GM18909 (cell line): ENCODE measurements around the gene PSMA7.

ENCODE experiments used
- ATAC-seq: cut with Tn5 transposase; IDR thresholded peaks from one replicate; pipeline ENCODE4 v1.9.1; 2021; ENCODE audit warnings: mild to moderate bottlenecking; ENCODE audit not compliant: unreplicated experiment, poor library complexity

PSMA7 gene

GRCh38 chr20:62174021-62174804 is 31.0 kb upstream of the PSMA7 start:
- ATAC-seq = no peak

DNA sequence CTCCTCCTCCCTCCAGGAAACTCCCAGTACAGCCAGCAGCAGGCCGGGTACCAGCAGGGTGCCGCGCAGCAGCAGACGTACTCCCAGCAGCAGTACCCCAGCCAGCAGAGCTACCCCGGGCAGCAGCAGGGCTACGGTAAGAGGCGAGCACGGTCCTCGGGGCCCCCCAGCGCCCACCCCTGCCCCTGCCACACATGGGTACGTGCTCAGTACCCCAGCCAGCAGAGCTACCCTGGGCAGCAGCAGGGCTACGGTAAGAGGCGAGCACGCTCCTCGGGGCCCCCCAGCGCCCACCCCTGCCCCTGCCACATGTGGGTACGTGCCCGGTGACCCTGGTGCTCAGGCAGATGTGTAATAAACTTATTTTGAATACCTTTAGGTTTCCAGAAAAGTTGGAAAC is 29.5 kb upstream of the PSMA7 start:
- no peak for ATAC-seq

- no peak for ATAC-seq
These were observed 28.1 kb upstream of the PSMA7 start for GRCh38 chr20:62171245-62171644.

DNA sequence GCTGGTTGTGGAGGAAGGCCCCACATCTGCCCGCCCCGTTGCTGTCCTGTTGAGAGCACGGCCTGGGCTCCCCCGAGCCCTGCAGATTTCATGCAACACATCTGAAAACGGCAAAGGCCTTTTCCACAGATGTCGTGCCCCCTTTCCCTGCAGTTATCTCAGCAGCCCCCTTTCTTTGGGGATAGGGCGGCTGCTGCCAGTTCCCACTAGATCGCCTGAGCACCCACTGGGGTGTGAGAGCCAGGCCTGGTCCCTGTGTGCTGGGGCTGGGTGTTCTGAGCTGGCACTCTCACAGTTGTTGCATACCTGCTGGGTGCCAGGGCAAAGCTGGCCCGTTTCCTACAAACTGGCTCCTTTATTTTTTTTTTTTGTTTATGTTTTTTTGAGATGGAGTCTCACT is 27.3 kb upstream of the PSMA7 start:
- ATAC-seq = no peak

GRCh38 chr20:62168890-62169435 is 25.8 kb upstream of the PSMA7 start:
- no peak for ATAC-seq

- no peak for ATAC-seq
These were observed 24.9 kb upstream of the PSMA7 start for GRCh38 chr20:62168061-62168460.

DNA sequence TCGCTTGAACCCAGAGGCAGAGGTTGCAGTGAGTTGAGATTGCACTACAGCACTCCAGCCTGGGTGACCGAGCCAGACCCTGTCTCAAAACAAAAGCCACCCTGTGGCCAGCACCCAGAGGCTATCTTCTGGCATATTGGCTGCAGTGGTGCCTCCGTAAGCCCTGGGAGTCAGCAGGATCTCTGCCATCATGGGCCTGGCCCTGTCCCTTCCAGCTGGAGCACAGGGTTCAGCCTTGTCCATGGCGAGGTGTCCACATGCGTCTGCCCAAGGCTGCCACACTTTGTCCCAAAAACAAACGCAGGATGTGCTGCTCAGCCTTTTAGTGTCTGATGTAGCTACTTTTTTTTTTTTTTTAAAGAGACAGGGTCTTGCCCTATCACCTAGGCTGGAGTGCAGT is 24.3 kb upstream of the PSMA7 start:
- no peak for ATAC-seq

- ATAC-seq = no peak
These were observed 22.7 kb upstream of the PSMA7 start for GRCh38 chr20:62165762-62166399.

DNA sequence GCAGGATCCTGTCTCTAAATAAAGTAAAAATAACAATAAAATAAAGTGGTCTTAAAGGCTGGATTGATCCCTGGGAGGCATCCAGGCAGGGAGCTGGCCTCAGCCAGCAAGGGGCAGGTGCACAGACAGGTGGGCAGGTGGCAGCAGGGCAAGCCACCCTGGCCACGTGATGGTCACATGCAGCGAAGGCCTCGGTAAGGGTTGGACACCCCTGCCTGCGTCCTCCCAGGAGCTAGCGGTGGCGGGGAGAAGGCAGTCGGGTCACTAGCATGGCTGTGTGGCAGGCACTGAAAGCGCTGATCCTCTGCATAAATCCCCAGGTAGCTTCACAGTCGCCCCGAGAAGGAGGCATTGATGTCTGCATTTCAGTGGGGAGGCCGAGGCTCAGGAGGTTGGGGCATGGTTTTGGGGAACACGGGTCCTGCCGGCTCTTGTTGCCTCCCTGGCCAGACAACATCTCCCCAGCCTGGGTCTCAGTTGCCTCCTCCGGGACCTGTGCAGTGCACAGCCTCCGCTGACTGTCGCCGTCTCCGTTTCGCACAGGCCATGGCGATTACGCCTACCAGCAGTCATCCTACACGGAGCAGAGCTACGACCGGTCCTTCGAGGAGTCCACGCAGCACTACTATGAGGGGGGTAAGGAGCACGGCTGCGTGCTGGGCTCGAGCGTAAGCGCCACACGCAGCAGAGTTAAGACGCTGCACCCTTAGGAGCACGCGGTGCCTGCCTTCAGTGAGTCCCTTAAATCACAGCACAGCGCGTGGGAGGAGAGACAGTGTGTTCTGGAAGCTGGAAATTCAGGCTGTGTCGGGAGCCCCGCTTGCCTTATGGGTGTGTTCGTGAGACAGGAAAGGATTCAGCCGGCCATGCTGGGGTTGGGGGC is 21.9 kb upstream of the PSMA7 start:
- ATAC-seq = no peak

- ATAC-seq = no peak
These were observed 21.0 kb upstream of the PSMA7 start for GRCh38 chr20:62163986-62164762.

- ATAC-seq = no peak
These were observed 20.3 kb upstream of the PSMA7 start for GRCh38 chr20:62163485-62163865.

DNA sequence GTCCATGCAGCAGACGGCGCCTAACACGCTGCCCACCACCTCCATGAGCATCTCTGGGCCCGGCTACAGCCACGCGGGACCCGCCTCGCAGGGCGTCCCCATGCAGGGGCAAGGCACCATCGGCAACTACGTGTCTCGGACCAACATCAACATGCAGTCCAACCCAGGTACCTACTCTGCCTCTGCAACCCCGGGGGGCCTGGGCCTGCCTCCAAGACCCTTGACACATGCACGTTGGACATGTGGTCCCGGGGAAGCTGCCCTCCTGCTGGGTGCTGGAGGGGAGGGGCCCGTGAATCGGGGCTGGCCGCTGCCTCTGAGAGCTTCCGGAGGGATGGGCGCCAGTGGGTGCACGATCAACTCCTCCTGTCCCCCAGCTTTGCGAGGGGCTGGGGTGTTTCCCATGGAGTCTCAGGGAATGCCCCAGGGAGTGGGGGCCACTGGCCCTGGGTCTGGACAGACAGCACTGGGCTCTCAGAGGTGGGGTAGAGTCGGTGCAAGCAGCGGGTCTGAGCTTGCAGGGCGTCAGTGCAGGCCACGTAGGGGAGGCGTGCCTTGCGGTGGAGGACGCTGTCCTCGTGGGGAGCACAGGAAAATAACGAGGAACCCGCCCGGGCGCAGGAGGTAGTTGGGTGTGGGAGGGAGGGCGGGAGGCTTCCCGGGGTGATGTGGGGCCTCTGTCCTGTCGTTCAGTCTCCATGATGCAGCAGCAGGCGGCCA is 19.7 kb upstream of the PSMA7 start:
- no peak for ATAC-seq

DNA sequence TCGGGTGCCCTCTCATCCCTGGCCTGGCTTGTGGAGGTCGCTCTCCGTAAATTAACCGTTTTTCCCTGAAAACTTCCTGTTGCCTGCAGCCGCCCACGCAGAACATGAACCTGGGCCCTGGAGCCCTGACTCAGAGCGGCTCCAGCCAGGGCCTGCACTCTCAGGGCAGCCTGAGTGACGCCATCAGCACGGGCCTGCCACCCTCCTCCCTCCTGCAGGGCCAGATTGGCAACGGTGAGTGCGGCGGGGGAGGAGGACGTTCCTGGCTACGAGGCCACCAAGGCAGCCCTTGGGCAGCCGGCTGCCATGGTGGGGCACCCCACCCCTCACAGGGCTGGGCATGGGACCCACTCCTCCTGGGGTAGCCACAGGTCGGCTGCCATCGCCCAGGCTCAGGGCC is 18.2 kb upstream of the PSMA7 start:
- no peak for ATAC-seq

GRCh38 chr20:62160876-62161275 is 17.7 kb upstream of the PSMA7 start:
- ATAC-seq = no peak

DNA sequence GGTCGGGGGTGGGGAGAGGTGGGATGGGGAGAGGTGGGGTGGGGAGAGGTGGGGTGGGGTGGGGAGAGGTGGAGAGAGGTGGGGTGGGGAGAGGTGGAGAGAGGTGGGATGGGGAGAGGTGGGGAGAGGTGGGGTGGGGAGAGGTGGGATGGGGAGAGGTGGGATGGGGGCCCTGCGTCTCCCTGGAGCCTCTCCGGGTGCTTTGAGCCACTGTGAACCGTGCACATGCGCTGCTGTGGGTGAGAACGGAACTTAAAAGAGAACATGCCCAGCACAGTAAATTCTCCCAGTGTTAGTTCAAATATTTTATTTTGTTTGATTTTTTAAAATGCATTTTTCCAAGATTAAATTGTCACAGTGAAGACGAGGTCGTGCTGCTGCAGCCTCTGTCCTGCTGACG is 17.1 kb upstream of the PSMA7 start:
- no peak for ATAC-seq

DNA sequence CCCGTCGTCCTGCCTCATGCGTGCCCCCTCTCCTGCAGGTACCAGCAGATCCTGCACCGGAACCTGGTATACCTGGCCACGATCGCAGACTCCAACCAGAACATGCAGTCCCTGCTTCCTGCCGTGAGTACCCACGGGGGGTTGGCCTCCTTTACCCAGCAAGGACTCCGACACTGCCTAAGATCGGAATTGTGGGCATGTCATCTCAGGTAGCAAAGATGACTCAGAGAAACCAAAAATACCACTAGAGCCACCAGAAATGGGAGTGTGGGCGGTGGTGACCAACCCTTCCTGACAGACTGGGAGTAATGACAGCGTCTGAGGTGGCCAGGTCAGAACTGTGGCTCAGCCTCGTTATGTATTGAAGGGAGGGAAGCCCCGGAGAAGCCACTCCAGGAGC is 16.6 kb upstream of the PSMA7 start:
- no peak for ATAC-seq

GRCh38 chr20:62159052-62159451 is 15.9 kb upstream of the PSMA7 start:
- ATAC-seq = no peak

DNA sequence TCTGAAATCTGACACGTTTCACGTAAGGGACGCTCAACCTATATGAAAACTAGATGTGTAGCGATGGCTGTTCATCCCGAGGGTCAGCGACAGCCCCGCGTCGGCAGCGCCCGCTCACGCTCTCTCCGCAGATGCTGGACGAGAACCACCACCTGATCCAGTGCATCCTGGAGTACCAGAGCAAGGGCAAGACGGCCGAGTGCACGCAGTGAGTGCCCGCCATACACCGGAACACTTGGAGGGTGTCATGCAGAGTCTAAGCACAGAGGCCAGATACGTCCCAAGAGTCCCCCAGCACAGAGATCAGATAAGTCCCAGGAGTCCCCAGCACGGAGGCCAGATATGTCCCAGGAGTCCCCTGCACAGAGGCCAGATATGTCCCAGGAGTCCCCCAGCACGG is 15.3 kb upstream of the PSMA7 start:
- ATAC-seq = no peak

DNA sequence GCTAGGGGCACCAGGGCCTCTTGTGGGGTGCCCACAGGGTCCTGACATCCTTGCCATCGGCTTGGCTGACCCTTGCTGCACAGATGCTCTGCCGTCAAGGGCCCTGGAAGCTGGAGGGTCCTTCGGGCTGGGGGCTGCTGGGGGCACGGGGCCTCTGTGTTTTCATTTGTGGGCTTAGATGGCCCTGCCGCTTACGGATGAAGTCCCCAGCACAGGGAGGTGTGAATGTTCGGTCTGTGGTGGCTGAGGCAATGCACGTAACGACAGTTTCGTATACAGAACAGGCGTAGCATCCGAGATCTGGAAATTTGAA is 14.8 kb upstream of the PSMA7 start:
- no peak for ATAC-seq
